Measurements from ENCODE around the gene ATP8B4. TPM values are rescaled to one million over a fixed set of nuclear protein-coding genes. Genes with fewer than 3 reads are reported as not detected.
A peak's percentile ranks its signal among the peaks of the same experiment; 100 is the strongest.

The ATP8B4 gene
- total and polyA plus RNA-seq, 11 donors = 0.51 to 14.7 (median 2.1) TPM

GRCh38 chr15:50066202-50066601 lies 52.8 kb downstream of the ATP8B4 start:
- Histone ChIP-seq H3K27ac (peak overlapping the region in 1 of 12 donors; percentile 10), H3K27me3 (no peaks in the 10 kb centered on the region), H3K4me1 (peaks cover 0 to 31% (median 0%) of the 10 kb centered on the region in 12 donors), H3K4me3 (no peak overlapping the region), H3K9me3 (no peaks in the 10 kb centered on the region), H3K36me3 (no peaks in the 10 kb centered on the region)
- 60 to 64% (median 62%) methylated on average over 2 of the region's 2 CpGs for WGBS, 4 donors
- intact Hi-C loops (cut with DNase I) = loop anchor here in 1 of 10 donors (2.0 kb wide), 1 partner anchor 33 kb away; no protein-coding TSS in a partner anchor
- DNase-seq (no peak), ATAC-seq (no peak)
- TF ChIP-seq POLR2A (IDR thresholded peaks at IDR 0.05) (no peak), CTCF (IDR thresholded peaks at IDR 0.05) (no peak)

GRCh38 chr15:50065279-50065678 lies 53.8 kb downstream of the ATP8B4 start:
- DNase-seq (no peak), ATAC-seq (no peak)
- intact Hi-C loops (cut with DNase I) = no loop called here
- Histone ChIP-seq H3K27ac (no peak overlapping the region), H3K9me3 (no peaks in the 10 kb centered on the region), H3K27me3 (no peaks in the 10 kb centered on the region), H3K4me3 (no peak overlapping the region), H3K36me3 (no peaks in the 10 kb centered on the region), H3K4me1 (peaks cover 0 to 35% (median 0%) of the 10 kb centered on the region in 12 donors)
- WGBS, 4 donors = 62 to 74% (median 65%) methylated on average over 2 of the region's 2 CpGs
- TF ChIP-seq CTCF (IDR thresholded peaks at IDR 0.05) = no peak
- no peak for TF ChIP-seq POLR2A (IDR thresholded peaks at IDR 0.05)

DNA sequence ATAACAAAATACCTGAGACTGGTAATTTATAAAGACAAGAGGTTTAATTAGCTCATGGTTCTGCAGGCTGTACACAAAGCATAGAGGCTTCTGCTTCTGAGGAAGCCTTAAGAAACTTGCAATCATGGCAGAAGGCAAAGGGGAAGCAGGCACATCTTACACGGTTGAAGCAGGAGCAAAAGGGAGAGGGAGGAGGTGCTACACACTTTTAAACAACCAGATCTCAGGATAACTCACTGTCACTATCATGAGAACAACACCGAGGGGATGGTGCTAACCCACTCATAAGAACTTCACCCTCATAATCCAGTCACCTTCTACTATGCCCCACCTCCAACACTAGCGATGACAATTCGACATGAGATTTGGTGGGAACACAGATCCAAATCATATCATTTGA lies 54.4 kb downstream of the ATP8B4 start:
- Histone ChIP-seq H3K27ac (peak overlapping the region in 1 of 12 donors; percentile 18), H3K27me3 (no peaks in the 10 kb centered on the region), H3K36me3 (no peaks in the 10 kb centered on the region), H3K9me3 (no peaks in the 10 kb centered on the region), H3K4me3 (no peak overlapping the region), H3K4me1 (peaks cover 0 to 42% (median 0%) of the 10 kb centered on the region in 12 donors)
- 56 to 69% (median 62%) methylated on average over 4 of the region's 4 CpGs for whole genome bisulfite sequencing, 4 donors
- no peak for DNase-seq
- intact Hi-C loops (cut with DNase I) = no loop called here
- no peak for ATAC-seq
- TF ChIP-seq CTCF (IDR thresholded peaks at IDR 0.05) = no peak
- no peak for TF ChIP-seq POLR2A (IDR thresholded peaks at IDR 0.05)

DNA sequence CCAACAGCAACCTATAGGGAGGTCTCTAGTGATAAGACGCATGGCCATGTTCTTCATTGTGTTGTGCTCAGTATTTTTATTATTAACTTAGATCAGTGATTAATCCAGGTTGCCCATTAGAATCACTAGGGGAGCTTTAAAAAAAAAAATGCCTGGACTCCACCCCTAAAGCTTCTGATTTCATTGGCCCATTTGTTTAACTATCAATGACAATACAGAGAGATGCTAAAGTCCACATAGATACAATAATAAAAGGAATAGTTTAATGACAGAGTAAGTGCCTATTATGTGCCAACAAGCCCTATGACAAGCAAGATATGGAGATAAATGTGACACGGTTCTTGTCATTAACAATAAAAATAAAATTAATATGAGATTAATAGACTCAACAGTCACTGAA lies 55.8 kb downstream of the ATP8B4 start:
- Histone ChIP-seq H3K9me3 (no peaks in the 10 kb centered on the region), H3K4me3 (no peak overlapping the region), H3K27me3 (no peaks in the 10 kb centered on the region), H3K27ac (no peak overlapping the region), H3K36me3 (no peaks in the 10 kb centered on the region), H3K4me1 (peaks cover 0 to 51% (median 0%) of the 10 kb centered on the region in 12 donors)
- no peak for ATAC-seq
- intact Hi-C loops (cut with DNase I) = no loop called here
- 79 to 90% (median 80%) methylated on average over 2 of the region's 2 CpGs for whole genome bisulfite sequencing, 4 donors
- no peak for DNase-seq
- TF ChIP-seq POLR2A (IDR thresholded peaks at IDR 0.05) (no peak), CTCF (IDR thresholded peaks at IDR 0.05) (no peak)
